HFF-Myc (cell line): ENCODE data around the gene ZNF224.
"Not testable (repeated sequence)": the region's sequence is repeated elsewhere in the genome, so short reads cannot be mapped to it uniquely, and the experiment has no call there.

ENCODE experiments used
- DNase-seq: peaks from one replicate; pipeline ENCODE4 v3.0.0-alpha.2; 2011; ENCODE audit warnings: low read depth; ENCODE audit errors: extremely low read depth
- H3K4me3 ChIP-seq: replicated peaks from 2 replicates; pipeline ENCODE4 v1.5.1; 2011; ENCODE audit warnings: low read depth, mild to moderate bottlenecking, control low read depth, low read length
- CTCF ChIP-seq: IDR thresholded peaks from 2 replicates; pipeline ENCODE4 v1.5.1; 2012; ENCODE audit warnings: mild to moderate bottlenecking, low read depth, low read length, control low read depth; ENCODE audit errors: missing control alignments

ZNF224 gene

DNA sequence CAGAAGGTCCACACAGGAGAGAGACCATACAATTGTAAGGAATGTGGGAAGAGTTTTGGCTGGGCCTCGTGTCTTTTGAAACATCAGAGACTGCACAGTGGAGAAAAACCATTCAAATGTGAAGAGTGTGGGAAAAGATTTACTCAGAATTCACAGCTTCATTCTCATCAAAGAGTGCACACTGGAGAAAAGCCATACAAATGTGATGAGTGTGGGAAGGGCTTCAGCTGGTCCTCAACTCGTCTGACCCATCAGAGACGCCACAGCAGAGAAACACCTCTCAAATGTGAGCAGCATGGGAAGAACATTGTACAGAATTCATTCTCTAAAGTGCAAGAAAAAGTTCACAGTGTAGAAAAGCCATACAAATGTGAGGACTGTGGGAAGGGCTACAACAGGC lies 13.6 kb downstream of the ZNF224 start:
- H3K4me3 ChIP-seq = no peak overlapping the region

DNA sequence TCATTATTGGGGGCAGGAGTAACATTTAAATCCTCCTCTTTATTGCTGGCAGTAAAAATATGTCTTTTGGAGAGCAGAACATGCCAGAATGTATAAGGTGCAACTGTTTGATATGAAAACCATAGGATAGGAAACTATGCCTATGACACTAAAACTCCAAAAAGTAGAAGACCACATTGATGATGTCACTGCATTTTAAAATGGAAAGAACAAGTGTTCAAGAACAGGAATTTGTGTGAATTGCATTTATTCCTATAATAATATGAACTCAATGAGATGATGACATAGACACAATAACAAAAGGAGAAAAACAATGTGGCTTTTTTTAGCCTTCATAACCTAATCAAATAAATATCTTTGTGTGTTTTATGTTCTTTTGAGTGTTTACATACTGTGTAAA lies 15.3 kb downstream of the ZNF224 start:
- TF ChIP-seq CTCF = no peak
- no peak overlapping the region for H3K4me3 ChIP-seq
- no peak for DNase-seq

More for the DNA sequence above, 13.6 kb downstream of the ZNF224 start:
- no peak for TF ChIP-seq CTCF
- no peak for DNase-seq

GRCh38 chr19:44111910-44112463 lies 17.8 kb downstream of the ZNF224 start:
- no peak for TF ChIP-seq CTCF
- peak; percentile 53 for DNase-seq
- peak overlapping the region; percentile 85 for H3K4me3 ChIP-seq

DNA sequence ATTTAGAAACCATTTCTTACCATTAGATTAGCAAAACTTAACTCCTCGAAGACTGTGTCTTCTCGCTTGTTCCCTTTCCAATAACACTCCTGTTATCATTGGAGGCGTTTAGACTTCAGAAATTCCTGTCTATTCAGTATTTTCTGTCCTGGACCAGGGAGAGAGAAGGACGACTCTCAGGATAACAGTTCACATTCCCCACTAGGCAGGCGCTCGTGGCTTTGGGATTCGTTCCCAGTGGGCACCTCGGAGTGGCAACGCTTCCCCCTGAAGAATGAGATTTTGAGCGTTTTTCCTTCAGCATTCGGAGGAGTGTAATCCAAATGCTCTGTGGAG lies 18.6 kb downstream of the ZNF224 start:
- no peak for TF ChIP-seq CTCF
- no peak for DNase-seq
- H3K4me3 ChIP-seq = peak overlapping the region; percentile 85

DNA sequence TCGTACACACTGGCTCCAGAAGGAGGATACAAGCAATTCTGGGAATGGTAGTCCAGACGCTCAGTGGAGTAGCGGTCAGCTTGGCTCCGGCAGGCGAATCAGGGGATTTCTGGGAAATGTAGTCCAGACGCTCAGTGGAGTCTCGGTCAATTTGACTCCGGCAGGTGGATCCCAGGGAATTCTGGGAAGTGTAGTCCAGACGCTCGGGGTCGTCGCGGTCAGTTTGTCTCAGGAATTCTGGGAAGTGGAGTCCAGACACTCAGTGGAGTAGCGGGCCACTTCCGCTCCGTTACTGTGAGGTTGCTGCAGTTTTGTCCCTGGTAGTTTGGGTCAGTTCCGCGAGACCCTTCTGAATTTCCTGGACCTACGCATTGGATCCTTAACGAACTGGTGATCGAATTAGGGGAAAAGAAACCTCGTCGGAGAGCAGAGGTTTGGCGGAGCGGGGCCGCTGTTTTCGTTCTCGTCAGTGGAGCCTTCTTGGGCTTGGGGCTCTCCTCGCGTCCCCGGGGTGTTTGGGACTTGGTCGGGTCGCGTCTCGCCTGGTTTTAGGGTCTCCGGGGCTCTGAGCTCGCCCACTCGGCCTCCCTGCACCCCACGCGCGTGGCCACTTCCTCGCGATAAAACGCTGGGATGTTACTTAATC lies 19.1 kb downstream of the ZNF224 start, which contains the start of gene ZNF225:
Gene ZNF225 (plus strand): TSS at position 262 of the 646 bp plus-strand sequence. CDS start 2,429 bp downstream, outside the sequence.
- TF ChIP-seq CTCF = no peak
- H3K4me3 ChIP-seq = peak within 1 kb of the TSS; percentile 85
- peak; percentile 98 for DNase-seq

DNA sequence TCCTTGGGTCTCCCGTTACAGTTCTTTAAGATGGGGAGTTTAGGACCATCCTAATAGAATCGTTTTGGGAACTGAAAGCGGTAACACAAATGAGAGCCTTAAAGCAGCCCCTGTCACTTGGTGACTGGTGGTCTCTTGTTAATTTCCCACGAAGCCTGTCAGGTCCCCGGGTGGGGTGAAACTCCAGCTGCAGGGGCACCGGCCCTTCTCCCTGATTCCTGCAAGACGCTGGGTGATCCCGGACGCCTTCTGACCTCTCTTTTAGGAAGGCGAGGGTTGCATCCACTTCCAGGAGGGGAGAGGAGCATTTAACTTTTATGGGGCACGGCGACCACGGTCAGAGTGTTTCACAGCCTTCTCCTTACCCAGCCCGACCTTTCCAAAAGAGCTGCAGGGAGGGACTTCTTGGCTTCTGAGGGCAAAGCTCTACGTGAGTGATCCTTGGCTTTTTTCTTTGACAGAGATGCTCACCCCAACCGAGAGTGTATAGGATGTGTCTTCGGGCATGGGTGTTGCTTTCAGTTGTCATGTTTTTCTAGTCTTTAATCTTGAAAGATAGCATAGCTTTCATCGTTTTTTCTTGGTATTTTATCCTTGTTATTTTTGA lies 19.7 kb downstream of the ZNF224 start:
- TF ChIP-seq CTCF = no peak
- peak overlapping the region; percentile 85 for H3K4me3 ChIP-seq
- DNase-seq = no peak

- DNase-seq, H3K4me3 ChIP-seq: not testable (repeated sequence)
These were observed 27.0 kb downstream of the ZNF224 start for GRCh38 chr19:44121162-44121561.
